Brain microvascular endothelial cell (primary cell): Measurements from ENCODE around the gene GLYR1.

Source experiments
- DNase-seq: peaks from one replicate; pipeline ENCODE4 v3.0.0-alpha.2; 2020
- H3K27ac ChIP-seq: fragments of 250-450 bp; sonication (Bioruptor Pico); 2 replicates; pipeline ENCODE4 v1.5.1; 2020; ENCODE audit warnings: mild to moderate bottlenecking, moderate library complexity
- H3K27me3 ChIP-seq: fragments of 250-450 bp; sonication (Bioruptor Pico); replicated peaks from 2 replicates; pipeline ENCODE4 v1.5.1; 2020; ENCODE audit warnings: mild to moderate bottlenecking
- H3K36me3 ChIP-seq: fragments of 250-450 bp; sonication (Bioruptor Pico); replicated peaks from 2 replicates; pipeline ENCODE4 v1.5.1; 2020; ENCODE audit warnings: mild to moderate bottlenecking
- H3K4me3 ChIP-seq: 2 replicates; pipeline ENCODE4 v1.5.1; 2011; ENCODE audit warnings: low read depth, mild to moderate bottlenecking, control low read depth, low read length, moderate library complexity
- CTCF ChIP-seq: IDR thresholded peaks from 2 replicates; pipeline ENCODE4 v1.5.1; 2011; ENCODE audit warnings: low read depth, mild to moderate bottlenecking, moderate library complexity, low read length, control low read depth, inconsistent platforms; ENCODE audit errors: missing control alignments
- in situ Hi-C: cut with HindIII; loops from 2 replicates; pipeline ENCODE4 v1.10.0; 2017; ENCODE audit warnings: low sequenced_read_pairs, low pct_ligation_motif_present

GLYR1 gene

DNA sequence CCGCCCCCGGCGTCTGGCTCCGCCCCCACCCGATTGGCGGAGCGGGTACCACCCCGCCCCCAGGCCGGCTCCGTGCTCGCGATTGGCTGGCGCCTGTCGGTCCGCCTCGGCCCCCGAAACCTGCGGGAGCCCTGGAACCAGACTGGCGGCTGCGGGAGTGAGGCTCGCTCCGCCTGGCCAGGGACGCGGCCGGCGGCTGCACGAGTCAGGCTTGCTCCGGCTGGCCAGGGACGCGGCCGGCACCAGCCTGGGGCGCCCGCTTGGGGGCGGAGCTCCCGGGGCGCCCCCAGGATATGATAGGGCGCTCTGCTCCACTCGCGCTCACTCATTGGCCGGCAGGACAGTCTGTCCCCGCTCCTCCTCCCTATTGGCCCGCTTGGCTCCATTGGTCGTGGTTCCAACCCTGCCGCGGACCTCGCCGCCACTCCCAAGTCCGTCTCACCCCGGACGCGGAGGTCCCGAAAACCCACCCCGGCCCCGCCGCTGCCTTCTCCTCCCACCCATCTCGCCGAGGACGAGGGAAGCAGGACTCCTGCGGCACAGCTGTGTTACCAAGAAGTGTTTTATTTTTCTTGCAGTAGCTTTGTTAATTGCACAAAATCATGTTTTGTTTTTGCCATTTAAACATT, 44.3 kb downstream of the GLYR1 start:
- in situ Hi-C loops: no loop called here
- Histone ChIP-seq H3K4me3 (peak overlapping the region; percentile 75), H3K27me3 (no peaks in the 10 kb centered on the region), H3K36me3 (peaks cover 15% of the 10 kb centered on the region), H3K27ac (peak overlapping the region; percentile 70)
- TF ChIP-seq CTCF: peak; percentile 3
- peak; percentile 91 for DNase-seq

DNA sequence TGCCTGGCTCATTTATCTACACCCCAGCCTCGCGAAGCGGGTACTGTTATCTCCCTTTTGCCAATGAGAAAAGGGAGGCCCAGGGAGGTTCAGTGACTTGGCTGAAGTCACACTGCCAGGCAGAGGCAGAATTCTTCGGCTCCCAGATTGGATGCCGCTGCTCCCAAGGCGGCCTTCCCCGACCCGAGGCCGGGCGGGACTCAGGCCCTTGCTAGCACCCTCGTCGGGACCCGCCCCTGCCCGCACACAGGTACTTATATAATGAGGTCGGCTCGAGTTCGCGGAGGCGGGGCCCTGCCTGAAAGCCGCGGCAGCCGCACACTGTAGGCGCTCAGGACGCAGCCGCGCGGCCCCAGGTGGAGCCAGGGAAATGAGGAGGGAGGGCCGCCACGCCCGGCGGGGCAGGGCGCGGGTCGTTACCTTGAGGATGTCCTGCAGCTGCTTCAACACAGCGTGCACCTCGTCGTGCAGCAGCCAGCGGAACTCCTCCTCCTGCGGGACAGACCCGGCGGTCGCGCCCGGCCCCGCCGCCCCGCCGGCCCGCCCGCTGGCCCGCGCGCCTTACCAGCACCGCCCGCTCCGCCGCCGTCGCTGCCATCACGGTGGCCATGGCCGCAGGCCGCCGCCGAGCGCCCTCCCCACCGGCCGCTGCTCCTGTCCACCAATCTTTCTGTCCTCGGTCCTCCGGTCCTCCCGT, 45.0 kb downstream of the GLYR1 start, which contains the start of gene ROGDI:
Gene ROGDI (minus strand): TSS at position 672 of the 697 bp plus-strand sequence. CDS start 62 bp downstream, at position 610.
- H3K36me3 ChIP-seq: peaks cover 12% of the 10 kb centered on the region
- H3K27me3 ChIP-seq: no peaks in the 10 kb centered on the region
- H3K4me3 ChIP-seq: peak within 1 kb of the TSS; percentile 75
- in situ Hi-C loops: no loop called here
- peak; percentile 53 for DNase-seq
- H3K27ac ChIP-seq: peak within 1 kb of the TSS; percentile 70
- TF ChIP-seq CTCF: no peak

- Histone ChIP-seq H3K27me3 (no peaks in the 10 kb centered on the region), H3K36me3 (peaks cover 11% of the 10 kb centered on the region), H3K4me3 (peak overlapping the region; percentile 75), H3K27ac (no peak overlapping the region)
- in situ Hi-C loops: no loop called here
- DNase-seq: no peak
- TF ChIP-seq CTCF: no peak
Measured at GRCh38 chr16:4801051-4801961, 45.8 kb downstream of the GLYR1 start.

DNA sequence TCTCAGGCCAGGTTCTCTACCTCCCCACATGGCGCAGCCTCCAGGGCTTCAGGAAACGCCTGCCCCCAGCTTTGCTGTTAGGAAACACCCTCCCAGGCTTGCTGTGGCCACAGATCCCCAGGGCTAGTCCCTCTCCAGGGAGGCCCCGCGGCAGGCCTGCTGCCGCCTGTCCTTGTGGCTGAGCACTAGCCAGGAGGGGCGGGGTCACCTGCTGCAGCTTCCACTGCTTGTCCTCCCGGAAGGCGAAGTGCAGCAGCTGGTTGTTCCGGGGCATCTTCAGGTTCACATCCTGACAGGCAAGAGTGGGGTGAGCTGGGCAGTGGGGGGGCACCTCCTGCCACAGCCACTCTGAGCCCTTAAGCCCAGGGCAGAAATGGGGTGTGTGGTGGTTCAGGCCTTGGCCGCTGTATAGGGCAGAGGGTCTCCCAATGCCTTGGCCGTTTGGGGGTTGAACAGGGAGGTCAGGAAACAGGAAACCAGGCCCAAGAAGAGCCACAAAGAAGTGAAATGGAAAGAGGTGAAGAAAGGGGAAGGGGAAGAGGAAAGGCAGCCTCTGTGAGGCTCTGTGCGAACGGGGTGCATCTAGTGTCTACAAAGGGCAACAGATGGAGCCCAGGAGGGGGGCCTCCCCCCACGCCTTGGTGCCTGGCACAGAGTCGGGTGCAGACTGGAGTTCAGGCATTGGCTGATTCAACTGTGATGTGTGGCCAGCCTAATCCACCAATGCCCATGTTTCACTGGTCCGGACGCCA, 46.6 kb downstream of the GLYR1 start:
- peaks cover 11% of the 10 kb centered on the region for H3K36me3 ChIP-seq
- no peaks in the 10 kb centered on the region for H3K27me3 ChIP-seq
- in situ Hi-C loops: no loop called here
- H3K27ac ChIP-seq: no peak overlapping the region
- DNase-seq: no peak
- no peak overlapping the region for H3K4me3 ChIP-seq
- no peak for TF ChIP-seq CTCF

DNA sequence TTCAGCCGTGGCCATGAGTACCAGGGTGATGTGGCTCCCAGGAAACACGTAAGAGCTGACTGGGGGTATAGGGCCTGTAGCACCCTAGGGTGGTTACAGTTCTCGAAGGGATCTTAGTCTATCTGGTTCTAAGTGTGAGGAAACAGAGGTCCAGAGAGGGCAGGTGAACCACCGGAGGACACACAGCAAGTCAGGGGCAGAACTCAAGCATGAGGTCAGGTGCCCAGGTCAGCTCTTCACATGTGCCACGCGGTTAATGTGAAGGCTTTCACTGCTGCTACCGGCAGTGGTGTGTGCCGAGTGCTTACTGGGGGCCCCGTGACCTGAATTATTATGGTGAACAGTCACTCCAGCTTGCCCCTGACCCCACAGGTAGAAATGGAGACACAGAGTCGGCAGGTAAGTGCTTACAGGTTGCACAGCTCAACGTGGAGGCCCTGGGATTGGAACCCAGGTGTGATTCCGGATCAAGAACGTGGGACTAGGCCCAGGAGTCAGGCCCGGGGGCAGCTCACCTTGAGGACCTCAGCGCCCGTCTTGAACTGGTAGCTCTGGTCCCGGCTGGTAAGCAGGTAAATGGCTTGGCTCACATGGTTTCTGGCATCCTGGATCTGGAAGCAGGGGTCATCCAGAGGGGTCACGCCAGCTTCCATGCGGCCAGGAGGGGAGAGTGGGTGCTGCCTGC, 47.8 kb downstream of the GLYR1 start:
- H3K27me3 ChIP-seq: no peaks in the 10 kb centered on the region
- no peak overlapping the region for H3K27ac ChIP-seq
- no peak for DNase-seq
- no peak for TF ChIP-seq CTCF
- in situ Hi-C loops: no loop called here
- H3K36me3 ChIP-seq: peaks cover 9% of the 10 kb centered on the region
- no peak overlapping the region for H3K4me3 ChIP-seq
